Left renal cortex interstitium (tissue), 4 donors: ENCODE measurements around the gene CLPSL2. TPM values are rescaled to one million over a fixed set of nuclear protein-coding genes. Genes with fewer than 3 reads are reported as not detected.
A peak's percentile ranks its signal among the peaks of the same experiment; 100 is the strongest.

ENCODE experiments used
- DNase-seq, 4 donors: peaks; one replicate each; pipeline ENCODE4 v3.0.0-alpha.2; 2013; ENCODE audit warnings: low read depth in 4 of 4, low spot score in 2 of 4, missing footprints in 1 of 4
- polyA plus RNA-seq, 4 donors: library from polyadenylated mRNA; unstranded; fragments of 120-200 nt; gene quantifications; one replicate each; pipeline ENCODE4 v1.2.1, GENCODE V29; 2013; ENCODE audit not compliant: insufficient read length in 4 of 4

The CLPSL2 gene
- polyA plus RNA-seq, 4 donors = 0.52 TPM; not detected in 3

- no peak for DNase-seq
These were observed 7.8 kb downstream of the CLPSL2 start for GRCh38 chr6:35784200-35784599.

GRCh38 chr6:35786272-35786671 lies 9.9 kb downstream of the CLPSL2 start:
- DNase-seq = no peak

- DNase-seq = peak in 1 of 4 donors; percentile 38
These were observed 10.4 kb downstream of the CLPSL2 start for GRCh38 chr6:35786810-35787209.

GRCh38 chr6:35787266-35788218 lies 11.1 kb downstream of the CLPSL2 start:
- no peak for DNase-seq

GRCh38 chr6:35788423-35788982 lies 12.1 kb downstream of the CLPSL2 start:
- DNase-seq = no peak

- no peak for DNase-seq
These were observed 14.3 kb downstream of the CLPSL2 start for GRCh38 chr6:35790683-35791082.

GRCh38 chr6:35794536-35795452 lies 18.4 kb downstream of the CLPSL2 start:
- DNase-seq = no peak

GRCh38 chr6:35795453-35796071 lies 19.2 kb downstream of the CLPSL2 start:
- no peak for DNase-seq

- no peak for DNase-seq
These were observed 19.8 kb downstream of the CLPSL2 start for GRCh38 chr6:35796236-35796635.

- no peak for DNase-seq
These were observed 21.6 kb downstream of the CLPSL2 start for GRCh38 chr6:35797837-35798526.

- DNase-seq = no peak
These were observed 22.3 kb downstream of the CLPSL2 start for GRCh38 chr6:35798706-35799105.

- no peak for DNase-seq
These were observed 24.8 kb downstream of the CLPSL2 start for GRCh38 chr6:35801148-35801547.

GRCh38 chr6:35804996-35805736 lies 28.8 kb downstream of the CLPSL2 start, which contains the start of gene LHFPL5:
LHFPL5 (plus strand) TSS chr6:35805352; CDS start chr6:35805671, 319 bp downstream.
- DNase-seq = peak; percentile 7 to 52 (median 39)

- no peak for DNase-seq
These were observed 32.3 kb downstream of the CLPSL2 start for GRCh38 chr6:35808688-35809087.

GRCh38 chr6:35809809-35810208 lies 33.4 kb downstream of the CLPSL2 start:
- DNase-seq = no peak

GRCh38 chr6:35810971-35811698 lies 34.7 kb downstream of the CLPSL2 start:
- DNase-seq = no peak

GRCh38 chr6:35811699-35811995 lies 35.2 kb downstream of the CLPSL2 start:
- DNase-seq = no peak

- no peak for DNase-seq
These were observed 41.1 kb downstream of the CLPSL2 start for GRCh38 chr6:35817515-35817914.

- DNase-seq = no peak
These were observed 47.2 kb downstream of the CLPSL2 start for GRCh38 chr6:35823601-35824000.
